ENCODE results near the gene MSANTD3.

DNA sequence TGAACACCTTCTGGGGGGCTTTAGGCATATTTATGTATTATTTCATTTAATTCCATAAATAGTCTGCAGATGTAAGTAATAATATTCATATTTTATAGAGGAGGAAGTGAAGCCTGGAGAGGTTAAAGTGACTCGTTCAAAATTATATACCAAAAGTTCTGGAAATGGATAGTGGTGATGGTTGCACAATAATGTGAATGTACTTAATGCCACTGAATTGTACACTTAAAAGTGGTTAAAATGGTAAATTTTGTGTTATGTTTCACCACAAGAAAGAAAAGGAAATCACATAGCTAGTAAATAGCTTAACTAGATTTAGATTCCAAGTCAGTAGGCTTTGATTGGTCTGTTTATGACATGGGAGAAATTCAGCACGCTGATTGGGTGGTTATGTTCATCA is 33.0 kb downstream of the MSANTD3 start:
- TF ChIP-seq LEF1 (IDR thresholded peaks at IDR 0.05; ENCODE audit: borderline replicate concordance) (no peak), SP1 (IDR thresholded peaks at IDR 0.05) (no peak), ARNT (IDR thresholded peaks at IDR 0.05) (no peak), BHLHE40 (IDR thresholded peaks at IDR 0.05; ENCODE audit: borderline replicate concordance) (no peak), SUZ12 (IDR thresholded peaks at IDR 0.05) (no peak), HDGF (IDR thresholded peaks at IDR 0.05; ENCODE audit: borderline replicate concordance) (no peak), ZNF384 (IDR thresholded peaks at IDR 0.05) (no peak), NFRKB (IDR thresholded peaks at IDR 0.05) (no peak), FOXA1 (IDR thresholded peaks at IDR 0.05) (no peak)

Data from HEK293T (cell line).